B cell (primary cell): ENCODE data around the gene GLB1L2. TPM values are rescaled to one million over a fixed set of nuclear protein-coding genes. Genes with fewer than 3 reads are reported as not detected.

Source experiments
- ATAC-seq: fragments of 200-7000 bp; cut with Tn5 transposase; one replicate; pipeline ENCODE4 v1.10.0; 2021; ENCODE audit warnings: low read depth, mild to moderate bottlenecking, moderate number of reproducible peaks, moderate library complexity
- CTCF ChIA-PET: fragments of 350-600 bp; sonication (Branson Sonifier 250); formaldehyde crosslinking; loops from one replicate; lab custom pipeline; 2021; ENCODE audit warnings: antibody characterized with exemption, inconsistent platforms; lab: Charles Lee
- POLR2A ChIA-PET: fragments of 350-600 bp; sonication (Branson Sonifier 250); formaldehyde crosslinking; loops from one replicate; lab custom pipeline; 2021; ENCODE audit warnings: antibody characterized with exemption; lab: Charles Lee
- DNase-seq: peaks from one replicate; pipeline ENCODE4 v3.0.0; 2013
- H2AFZ ChIP-seq: 2 replicates; pipeline ENCODE4 v1.6.1; 2012; ENCODE audit warnings: mild to moderate bottlenecking, low read depth, low read length; ENCODE audit not compliant: insufficient read depth, poor library complexity, severe bottlenecking
- H3K27ac ChIP-seq, 2 donors: 1 replicate in 1 of 2; 2 replicates in 1 of 2; pipeline ENCODE4 v1.5.1; 2012 to 2013; ENCODE audit warnings: low read length in 2 of 2, mild to moderate bottlenecking in 2 of 2, moderate library complexity in 1 of 2
- H3K27me3 ChIP-seq, 4 experiments: fragments of 200-600 bp in 1 of 4; sonication (generic) in 1 of 4; replicated peaks in 1 of 4; 1 replicate in 2 of 4; 2 replicates in 2 of 4; pipeline versions ENCODE4 v1.6.1 to v1.7.0; 2013 to 2016; ENCODE audit warnings: low read length in 3 of 4, mild to moderate bottlenecking in 2 of 4, mixed read lengths in 1 of 4, moderate library complexity in 1 of 4; ENCODE audit not compliant: insufficient read depth in 4 of 4, control insufficient read depth in 3 of 4; ENCODE audit errors: control extremely low read depth in 1 of 4
- H3K36me3 ChIP-seq, 2 experiments: replicated peaks in 1 of 2; 1 replicate in 1 of 2; 2 replicates in 1 of 2; pipeline versions ENCODE4 v1.6.1 to v1.7.1; 2013; ENCODE audit warnings: low read length in 1 of 2; ENCODE audit not compliant: insufficient read depth in 2 of 2, control insufficient read depth in 1 of 2; ENCODE audit errors: control extremely low read depth in 1 of 2, extremely low read depth in 1 of 2
- H3K4me1 ChIP-seq, 2 donors: fragments of 200-600 bp in 1 of 2; sonication (generic) in 1 of 2; 1 replicate in 1 of 2; 2 replicates in 1 of 2; pipeline versions ENCODE4 v1.5.1 to v1.6.1; 2013 to 2017; ENCODE audit warnings: low read length in 2 of 2; ENCODE audit not compliant: control insufficient read depth in 2 of 2, insufficient read depth in 2 of 2
- H3K4me2 ChIP-seq: replicated peaks from 2 replicates; pipeline ENCODE3; 2012; ENCODE audit warnings: mild to moderate bottlenecking, low read depth, low read length; ENCODE audit not compliant: poor library complexity, severe bottlenecking
- H3K4me3 ChIP-seq, 5 experiments: fragments of 200-600 bp in 1 of 5; sonication (generic) in 1 of 5; 1 replicate in 3 of 5; 2 replicates in 2 of 5; pipeline versions ENCODE4 v1.5.1 to v1.7.0; 2011 to 2016; ENCODE audit warnings: low read length in 4 of 5, mild to moderate bottlenecking in 4 of 5, low read depth in 2 of 5, control low read depth in 1 of 5, moderate library complexity in 1 of 5; ENCODE audit not compliant: insufficient read depth in 1 of 5; ENCODE audit errors: control extremely low read depth in 1 of 5, extremely low read depth in 1 of 5
- H3K79me2 ChIP-seq: fragments of 200-600 bp; sonication (generic); one replicate; pipeline ENCODE4 v1.6.0; 2016; ENCODE audit warnings: low read length; ENCODE audit not compliant: control insufficient read depth, insufficient read depth
- H3K9ac ChIP-seq: fragments of 200-600 bp; sonication (generic); 2 replicates; pipeline ENCODE4 v1.6.1; 2017; ENCODE audit warnings: mild to moderate bottlenecking, low read length, moderate library complexity
- H3K9me3 ChIP-seq, 3 donors: one replicate each; pipeline versions ENCODE4 v1.6.1 to v1.7.1; 2013; ENCODE audit warnings: low read length in 2 of 3; ENCODE audit not compliant: control insufficient read depth in 2 of 3, insufficient read depth in 1 of 3; ENCODE audit errors: control extremely low read depth in 1 of 3
- H4K20me1 ChIP-seq: 2 replicates; pipeline ENCODE4 v1.6.0; 2012; ENCODE audit warnings: mild to moderate bottlenecking, low read length; ENCODE audit not compliant: insufficient read depth, control insufficient read depth, poor library complexity, severe bottlenecking
- H3K27ac Mint-ChIP-seq: one replicate; pipeline ENCODE4 v1.8.0; 2021; ENCODE audit warnings: mixed read lengths
- H3K27me3 Mint-ChIP-seq: one replicate; pipeline ENCODE4 v1.8.0; 2021; ENCODE audit warnings: mixed read lengths
- H3K4me1 Mint-ChIP-seq: one replicate; pipeline ENCODE4 v1.8.0; 2021; ENCODE audit warnings: mixed read lengths
- H3K4me3 Mint-ChIP-seq: one replicate; pipeline ENCODE4 v1.8.0; 2021; ENCODE audit warnings: mixed read lengths
- H3K9me3 Mint-ChIP-seq: one replicate; pipeline ENCODE4 v1.8.0; 2022; ENCODE audit warnings: mixed read lengths; ENCODE audit not compliant: insufficient read depth
- CTCF ChIP-seq: fragments of 200-600 bp; IDR thresholded peaks from one replicate; pipeline ENCODE4 v1.8.0; 2022; ENCODE audit warnings: antibody characterized with exemption, mild to moderate bottlenecking
- EZH2 ChIP-seq: IDR thresholded peaks from 2 replicates; pipeline ENCODE4 v1.6.1; 2012; ENCODE audit warnings: borderline replicate concordance, low read depth, mild to moderate bottlenecking, moderate library complexity, low read length; ENCODE audit not compliant: insufficient read depth, poor library complexity, severe bottlenecking
- WGBS: methylation state at CpG from one replicate; pipeline ENCODE4 v1.1.5; 2013; ENCODE audit warnings: missing lambda C conversion rate; ENCODE audit not compliant: insufficient coverage; 5-methylcytosine and 5-hydroxymethylcytosine counted together
- intact Hi-C: fragments of 100-400 bp; cut with micrococcal nuclease; formaldehyde crosslinking; loops from one replicate; pipeline ENCODE4 v1.10.0; 2022
- polyA plus RNA-seq: library from polyadenylated mRNA; depleted of rRNA; stranded (reverse); fragments of >200 nt; gene quantifications from 2 replicates; pipeline ENCODE4 v1.2.3, GENCODE V29; 2012
- total RNA-seq, 2 donors: library from RNA; stranded (reverse); fragments of 120-200 nt in 1 of 2; gene quantifications; 1 replicate in 1 of 2; 2 replicates in 1 of 2; pipeline versions ENCODE4 v1.2.3 to v1.2.4, GENCODE V29; 2013 to 2022

GLB1L2 gene
- total and polyA plus RNA-seq, 2 donors (not counting 1 experiment from before 2014, with no cell fraction given), result 0.31 to 0.44 TPM

- no peaks in the 10 kb centered on the region for H4K20me1 ChIP-seq
- no peaks in the 10 kb centered on the region for H3K4me1 ChIP-seq
- no peak for TF ChIP-seq EZH2
- TF ChIP-seq CTCF, result no peak
- POLR2A ChIA-PET, result no interaction called here
- H3K79me2 ChIP-seq, result no peaks in the 10 kb centered on the region
- peaks cover 21% of the 10 kb centered on the region for H3K27me3 Mint-ChIP-seq
- H3K4me3 ChIP-seq, result no peak overlapping the region
- H3K9me3 ChIP-seq, result no peaks in the 10 kb centered on the region
- no peak overlapping the region for H3K27ac ChIP-seq
- H3K27ac Mint-ChIP-seq, result no peak overlapping the region
- peaks cover 0 to 3% (median 1%) of the 10 kb centered on the region in 4 experiments for H3K27me3 ChIP-seq
- intact Hi-C loops, result no loop called here
- H2AFZ ChIP-seq, result no peak overlapping the region
- CTCF ChIA-PET, result no interaction called here
- no peak overlapping the region for H3K4me2 ChIP-seq
- H3K9ac ChIP-seq, result no peak overlapping the region
- ATAC-seq (no peak), DNase-seq (no peak)
- no peaks in the 10 kb centered on the region for H3K4me1 Mint-ChIP-seq
- H3K36me3 ChIP-seq, result no peaks in the 10 kb centered on the region
- WGBS, result 80% methylated on average over 1 of the region's 4 CpGs
- no peak overlapping the region for H3K4me3 Mint-ChIP-seq
- H3K9me3 Mint-ChIP-seq, result no peaks in the 10 kb centered on the region
Measured at GRCh38 chr11:134289167-134289566, 42.6 kb upstream of the GLB1L2 start.

- DNase-seq (no peak), ATAC-seq (no peak)
- Histone ChIP-seq H3K4me2 (no peak overlapping the region), H4K20me1 (no peaks in the 10 kb centered on the region), H3K79me2 (no peaks in the 10 kb centered on the region), H3K9me3 (no peaks in the 10 kb centered on the region), H3K9ac (no peak overlapping the region), H3K4me1 (no peaks in the 10 kb centered on the region), H3K27ac (no peak overlapping the region), H3K27me3 (peaks cover 0 to 3% (median 1%) of the 10 kb centered on the region in 4 experiments), H3K36me3 (no peaks in the 10 kb centered on the region), H3K4me3 (no peak overlapping the region), H2AFZ (no peak overlapping the region)
- Mint-ChIP-seq H3K27ac (no peak overlapping the region), H3K9me3 (no peaks in the 10 kb centered on the region), H3K4me3 (no peak overlapping the region), H3K4me1 (no peaks in the 10 kb centered on the region), H3K27me3 (peaks cover 25% of the 10 kb centered on the region)
- ChIA-PET POLR2A (no interaction called here), CTCF (interaction anchor here (0.6 kb wide), 1 partner anchor 23 kb away, joined by 4 read pairs; no protein-coding TSS in a partner anchor)
- WGBS, result 63% methylated on average over 8 of the region's 12 CpGs
- no peak for TF ChIP-seq EZH2
- no peak for TF ChIP-seq CTCF
- intact Hi-C loops, result no loop called here
Measured at GRCh38 chr11:134289789-134290188, 42.0 kb upstream of the GLB1L2 start.
